HEK293T (cell line): Measurements from ENCODE around the gene PCDH9.

ENCODE experiments used
- ARNT ChIP-seq: fragments of 450-650 bp; IDR thresholded peaks from 2 replicates; pipeline ENCODE4 v1.6.1; 2017; ENCODE audit warnings: mild to moderate bottlenecking
- LEF1 ChIP-seq: fragments of 450-650 bp; IDR thresholded peaks from 2 replicates; pipeline ENCODE4 v1.6.1; 2017; ENCODE audit warnings: mild to moderate bottlenecking, borderline replicate concordance

DNA sequence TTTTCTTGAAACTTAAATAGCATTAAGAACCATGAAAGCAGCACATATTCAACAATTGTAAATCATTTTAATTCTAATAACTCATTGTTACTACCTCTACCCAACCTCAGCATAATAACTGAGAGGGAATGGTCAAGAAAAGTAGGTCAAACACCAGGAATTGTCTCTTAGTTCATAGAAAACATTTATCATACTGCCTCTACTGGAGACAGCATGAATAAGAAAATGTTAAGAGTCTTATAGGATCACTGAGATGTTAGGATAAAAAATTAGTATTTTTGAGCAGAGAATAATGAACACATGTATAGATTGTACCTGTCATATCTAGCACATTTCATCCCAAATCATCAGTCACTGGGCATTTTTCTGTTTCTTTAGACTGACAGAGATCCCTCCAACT is 515.3 kb downstream of the PCDH9 start:
- no peak for TF ChIP-seq LEF1
- TF ChIP-seq ARNT, result no peak
